ENCODE results near the gene SFXN5. TPM values are rescaled to one million over a fixed set of nuclear protein-coding genes. Genes with fewer than 3 reads are reported as not detected.

Gene SFXN5
- total RNA-seq, 1 donor from 2014 or later, result 14.1 TPM

DNA sequence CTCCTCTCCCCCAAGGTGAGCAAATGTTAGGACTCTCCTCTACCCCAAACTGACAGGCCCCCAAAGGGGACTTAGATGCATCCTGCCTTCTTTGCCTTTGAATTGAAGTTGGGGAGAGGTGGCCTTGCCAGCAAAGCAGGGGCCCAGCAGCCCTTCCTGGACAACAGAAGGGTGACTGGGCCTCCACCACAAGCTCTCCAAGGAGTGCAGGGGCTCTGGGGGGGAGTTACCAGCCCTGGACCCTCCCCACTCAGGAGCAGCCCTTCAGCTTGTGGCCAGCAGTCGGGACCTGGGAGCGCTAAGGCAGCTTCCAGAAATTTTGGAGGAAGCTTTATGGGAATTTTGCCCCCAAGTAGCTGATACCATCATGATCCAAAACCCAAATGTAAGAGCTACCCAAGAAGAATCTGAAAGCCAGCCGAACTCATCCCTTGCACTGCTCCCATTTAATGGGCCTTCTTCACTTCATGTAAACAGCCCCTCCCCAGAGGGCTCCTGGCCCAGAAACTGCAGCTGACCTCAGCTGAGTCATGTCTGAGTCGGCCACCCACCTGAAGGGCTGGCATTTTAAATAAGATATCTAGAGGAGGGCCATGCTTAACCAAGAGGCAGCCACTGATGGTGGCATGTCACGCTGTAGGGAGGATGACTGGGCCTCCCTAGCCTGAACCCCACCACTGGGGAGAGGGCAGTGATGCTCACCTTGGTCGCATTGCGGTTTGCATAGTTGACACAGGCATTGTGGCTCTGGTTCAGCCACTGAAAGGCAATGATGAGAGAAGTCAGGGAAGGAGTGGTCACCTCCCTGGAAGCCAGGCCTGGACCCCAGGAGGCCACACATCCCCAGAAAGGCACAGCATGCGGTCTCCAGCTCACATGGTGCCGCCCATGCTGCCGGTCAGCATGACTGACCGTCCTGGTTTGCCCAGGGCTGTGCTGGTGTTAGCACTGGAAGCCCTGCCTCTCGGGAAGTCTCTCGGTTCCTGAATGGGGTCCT lies 71.5 kb downstream of the SFXN5 start:
- Mint-ChIP-seq H3K4me3 (no peak overlapping the region), H3K36me3 (ENCODE audit: low read depth) (no peaks in the 10 kb centered on the region), H3K27ac (no peak overlapping the region), H3K9me3 (no peaks in the 10 kb centered on the region), H3K27me3 (no peaks in the 10 kb centered on the region), H3K4me1 (no peaks in the 10 kb centered on the region)
- intact Hi-C loops (cut with micrococcal nuclease), result no loop called here
- DNase-seq, result no peak

GRCh38 chr2:72998724-72999123 lies 72.8 kb downstream of the SFXN5 start:
- no peaks in the 10 kb centered on the region for H3K4me1 Mint-ChIP-seq
- DNase-seq, result no peak
- intact Hi-C loops (cut with micrococcal nuclease), result no loop called here
- H3K36me3 Mint-ChIP-seq (ENCODE audit: low read depth), result no peaks in the 10 kb centered on the region
- no peak overlapping the region for H3K27ac Mint-ChIP-seq
- no peak overlapping the region for H3K4me3 Mint-ChIP-seq
- H3K27me3 Mint-ChIP-seq, result no peaks in the 10 kb centered on the region
- H3K9me3 Mint-ChIP-seq, result no peaks in the 10 kb centered on the region

GRCh38 chr2:72998234-72998651 lies 73.3 kb downstream of the SFXN5 start:
- Mint-ChIP-seq H3K4me3 (no peak overlapping the region), H3K4me1 (no peaks in the 10 kb centered on the region), H3K36me3 (ENCODE audit: low read depth) (no peaks in the 10 kb centered on the region), H3K27me3 (no peaks in the 10 kb centered on the region), H3K9me3 (no peaks in the 10 kb centered on the region), H3K27ac (no peak overlapping the region)
- DNase-seq, result no peak
- intact Hi-C loops (cut with micrococcal nuclease), result no loop called here

DNA sequence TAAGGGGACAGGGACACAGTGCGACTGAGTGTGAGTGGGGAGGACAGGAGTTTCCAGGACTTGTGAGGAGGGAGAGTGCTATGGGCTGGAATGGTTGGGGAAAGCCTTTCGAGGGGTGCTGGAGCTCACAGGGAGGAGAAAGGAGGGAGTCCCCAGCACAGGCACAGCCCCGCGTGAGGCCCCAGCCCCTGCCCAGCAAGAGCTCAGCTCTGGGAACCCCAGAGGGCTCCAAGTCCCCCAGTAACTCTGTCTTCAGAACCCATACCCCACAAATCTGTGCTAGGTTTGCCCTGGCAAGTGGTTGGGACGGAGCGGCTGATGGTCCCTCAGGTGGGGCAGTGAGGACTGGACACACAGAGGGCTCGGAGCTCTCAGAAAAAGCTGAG lies 75.4 kb downstream of the SFXN5 start:
- DNase-seq, result no peak
- Mint-ChIP-seq H3K36me3 (ENCODE audit: low read depth) (no peaks in the 10 kb centered on the region), H3K27me3 (no peaks in the 10 kb centered on the region), H3K9me3 (no peaks in the 10 kb centered on the region), H3K4me3 (no peak overlapping the region), H3K27ac (no peak overlapping the region), H3K4me1 (no peaks in the 10 kb centered on the region)
- intact Hi-C loops (cut with micrococcal nuclease), result no loop called here

DNA sequence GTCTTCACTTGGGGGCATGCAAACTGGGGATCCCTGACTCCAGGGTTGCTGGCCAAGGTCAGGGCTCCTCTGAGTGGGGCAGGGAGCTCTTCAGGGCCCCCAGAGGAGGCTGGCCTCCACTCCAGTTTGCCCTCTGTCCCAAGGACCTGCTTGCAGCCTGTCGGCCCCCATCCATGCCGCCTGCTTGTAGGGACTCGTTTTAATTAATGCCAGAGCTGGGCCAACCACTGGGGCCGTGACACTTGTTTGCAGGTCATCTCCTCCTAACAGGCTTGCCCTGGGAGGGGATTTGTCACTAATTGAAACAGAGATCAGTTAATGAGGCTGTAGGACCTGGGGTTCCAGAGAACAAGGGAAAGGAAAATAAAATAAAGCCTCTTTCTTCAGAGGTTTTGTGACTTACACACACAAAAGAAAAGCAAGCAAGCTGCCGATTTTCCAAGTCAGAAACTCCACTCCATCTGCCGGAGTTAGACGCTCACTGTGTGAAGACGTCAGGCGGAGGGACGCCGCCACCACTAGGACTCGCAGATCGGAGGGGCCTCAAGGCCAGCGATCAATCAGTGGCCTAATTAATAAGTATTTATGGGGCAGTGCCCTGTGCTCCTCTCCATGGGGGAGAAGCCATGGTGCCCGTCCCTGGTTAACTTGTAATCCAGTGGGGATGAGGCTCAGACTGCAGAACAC lies 75.9 kb downstream of the SFXN5 start:
- Mint-ChIP-seq H3K4me3 (no peak overlapping the region), H3K27ac (no peak overlapping the region), H3K4me1 (no peaks in the 10 kb centered on the region), H3K9me3 (no peaks in the 10 kb centered on the region), H3K27me3 (no peaks in the 10 kb centered on the region), H3K36me3 (ENCODE audit: low read depth) (no peaks in the 10 kb centered on the region)
- intact Hi-C loops (cut with micrococcal nuclease), result no loop called here
- no peak for DNase-seq

GRCh38 chr2:72994991-72995380 lies 76.5 kb downstream of the SFXN5 start:
- H3K27ac Mint-ChIP-seq, result no peak overlapping the region
- intact Hi-C loops (cut with micrococcal nuclease), result no loop called here
- no peak for DNase-seq
- H3K9me3 Mint-ChIP-seq, result no peaks in the 10 kb centered on the region
- H3K36me3 Mint-ChIP-seq (ENCODE audit: low read depth), result no peaks in the 10 kb centered on the region
- no peaks in the 10 kb centered on the region for H3K4me1 Mint-ChIP-seq
- no peak overlapping the region for H3K4me3 Mint-ChIP-seq
- H3K27me3 Mint-ChIP-seq, result no peaks in the 10 kb centered on the region

- Mint-ChIP-seq H3K4me1 (no peaks in the 10 kb centered on the region), H3K36me3 (ENCODE audit: low read depth) (no peaks in the 10 kb centered on the region), H3K27me3 (no peaks in the 10 kb centered on the region), H3K9me3 (no peaks in the 10 kb centered on the region), H3K27ac (no peak overlapping the region), H3K4me3 (no peak overlapping the region)
- intact Hi-C loops (cut with micrococcal nuclease), result no loop called here
- no peak for DNase-seq
These were observed 77.1 kb downstream of the SFXN5 start for GRCh38 chr2:72994282-72994990.

DNA sequence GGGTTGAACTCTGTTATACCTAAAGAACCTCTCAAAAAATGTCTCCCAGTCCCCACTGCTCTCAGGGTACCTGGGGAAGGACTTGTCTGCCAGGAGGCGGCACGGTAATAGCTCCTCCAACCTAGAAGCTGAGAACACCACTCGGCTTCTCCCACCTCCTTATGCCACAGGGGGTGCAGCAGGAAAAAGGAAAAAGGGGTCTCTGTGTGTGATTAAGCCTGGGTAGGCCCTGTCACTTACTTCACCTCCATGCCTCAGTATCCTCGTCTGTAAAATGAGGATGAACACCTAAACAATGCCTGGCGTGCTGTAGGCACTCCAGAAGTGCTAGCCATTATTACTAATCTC lies 77.6 kb downstream of the SFXN5 start:
- intact Hi-C loops (cut with micrococcal nuclease), result loop anchor here (1.0 kb wide), 2 partner anchors 169 to 183 kb away; no protein-coding TSS in a partner anchor
- no peaks in the 10 kb centered on the region for H3K27me3 Mint-ChIP-seq

DNA sequence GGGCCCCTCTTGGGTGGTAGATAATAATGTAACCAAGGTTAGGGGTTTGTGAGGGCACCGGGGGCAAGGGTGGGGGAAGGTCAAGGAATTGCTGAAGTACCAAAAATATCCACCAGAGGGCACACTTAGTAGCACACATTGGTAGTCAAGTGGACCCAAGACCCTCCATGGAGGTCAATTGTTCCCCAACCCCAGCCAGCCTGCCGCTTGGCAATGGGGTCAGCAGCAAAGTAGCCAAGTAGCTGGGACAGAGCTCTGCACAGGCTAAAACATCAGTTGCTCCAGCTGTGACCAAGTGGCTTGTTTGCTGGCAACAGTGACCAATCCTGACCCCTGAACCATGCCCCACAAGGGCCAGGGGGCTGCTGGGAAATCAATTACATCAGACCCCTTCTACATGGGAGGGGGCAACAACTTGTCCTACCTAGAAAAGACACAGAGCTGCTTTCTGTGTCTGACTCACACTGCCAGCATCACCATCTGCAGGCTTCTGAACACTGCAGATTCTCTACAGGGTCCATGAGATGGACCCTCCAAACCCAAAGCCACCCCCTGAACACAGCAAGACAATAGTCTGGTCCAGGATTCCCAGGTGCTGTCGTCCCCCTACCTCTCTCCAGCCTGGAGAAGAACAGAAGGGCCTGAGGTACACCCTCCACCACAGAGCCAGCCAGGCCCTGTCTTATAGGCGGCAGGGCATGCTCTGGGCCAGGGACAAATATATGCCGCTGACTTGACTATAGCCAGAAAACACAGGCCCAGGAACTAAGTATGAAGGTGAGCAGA lies 78.2 kb downstream of the SFXN5 start:
- Mint-ChIP-seq H3K4me1 (no peaks in the 10 kb centered on the region), H3K36me3 (ENCODE audit: low read depth) (no peaks in the 10 kb centered on the region), H3K9me3 (no peaks in the 10 kb centered on the region), H3K27me3 (no peaks in the 10 kb centered on the region), H3K4me3 (no peak overlapping the region), H3K27ac (no peak overlapping the region)
- intact Hi-C loops (cut with micrococcal nuclease), result loop anchor here (1.0 kb wide), 2 partner anchors 170 to 184 kb away; no protein-coding TSS in a partner anchor
- peak; percentile 86 for DNase-seq

More for the DNA sequence above, 77.6 kb downstream of the SFXN5 start:
- H3K4me1 Mint-ChIP-seq, result no peaks in the 10 kb centered on the region
- H3K4me3 Mint-ChIP-seq, result no peak overlapping the region
- DNase-seq, result no peak
- H3K9me3 Mint-ChIP-seq, result no peaks in the 10 kb centered on the region
- no peak overlapping the region for H3K27ac Mint-ChIP-seq
- no peaks in the 10 kb centered on the region for H3K36me3 Mint-ChIP-seq (ENCODE audit: low read depth)

DNA sequence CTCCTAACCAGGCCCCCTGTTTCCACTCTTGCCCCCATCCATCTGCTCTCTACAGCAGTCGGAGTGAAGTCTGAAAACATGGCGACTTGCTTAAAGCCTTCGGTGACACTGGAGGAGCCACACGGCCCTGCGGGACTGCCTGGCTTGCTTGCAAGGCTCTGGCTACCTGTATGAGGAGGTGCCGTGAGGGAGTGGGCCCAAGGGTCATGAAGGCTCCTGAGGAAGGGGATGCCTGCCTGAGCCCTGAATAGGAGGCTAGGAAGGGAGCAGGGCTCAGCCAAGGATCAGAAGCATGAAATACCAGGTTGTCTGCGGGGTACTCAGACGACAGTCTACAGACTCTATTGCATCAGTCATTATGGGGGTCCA lies 78.8 kb downstream of the SFXN5 start:
- Mint-ChIP-seq H3K27ac (no peak overlapping the region), H3K4me1 (no peaks in the 10 kb centered on the region), H3K4me3 (no peak overlapping the region), H3K36me3 (ENCODE audit: low read depth) (no peaks in the 10 kb centered on the region), H3K27me3 (no peaks in the 10 kb centered on the region), H3K9me3 (no peaks in the 10 kb centered on the region)
- intact Hi-C loops (cut with micrococcal nuclease), result loop anchor here (1.0 kb wide), 2 partner anchors 171 to 185 kb away; no protein-coding TSS in a partner anchor
- DNase-seq, result no peak

- intact Hi-C loops (cut with micrococcal nuclease), result no loop called here
- H3K4me1 Mint-ChIP-seq, result no peaks in the 10 kb centered on the region
- H3K36me3 Mint-ChIP-seq (ENCODE audit: low read depth), result no peaks in the 10 kb centered on the region
- H3K9me3 Mint-ChIP-seq, result no peaks in the 10 kb centered on the region
- no peaks in the 10 kb centered on the region for H3K27me3 Mint-ChIP-seq
- DNase-seq, result no peak
- H3K4me3 Mint-ChIP-seq, result no peak overlapping the region
- no peak overlapping the region for H3K27ac Mint-ChIP-seq
These were observed 79.4 kb downstream of the SFXN5 start for GRCh38 chr2:72991980-72992733.

- H3K4me3 Mint-ChIP-seq, result no peak overlapping the region
- H3K4me1 Mint-ChIP-seq, result no peaks in the 10 kb centered on the region
- DNase-seq, result no peak
- no peaks in the 10 kb centered on the region for H3K36me3 Mint-ChIP-seq (ENCODE audit: low read depth)
- no peaks in the 10 kb centered on the region for H3K9me3 Mint-ChIP-seq
- intact Hi-C loops (cut with micrococcal nuclease), result no loop called here
- no peak overlapping the region for H3K27ac Mint-ChIP-seq
- no peaks in the 10 kb centered on the region for H3K27me3 Mint-ChIP-seq
These were observed 80.1 kb downstream of the SFXN5 start for GRCh38 chr2:72991439-72991725.

Measured in activated CD4-positive, alpha-beta T cell treated with anti-CD3 and anti-CD28 coated beads, Interleukin-2, amount 10 ng/mL, durations not matched to agents 24 days and 14 days (primary cell).